GM12878 (cell line): ENCODE data around the gene SOX5. TPM values are rescaled to one million over a fixed set of nuclear protein-coding genes. Genes with fewer than 3 reads are reported as not detected.

Experiments used
- BCL3 ChIP-seq: IDR thresholded peaks from 2 replicates; pipeline ENCODE4 v1.6.1; 2011; ENCODE audit warnings: borderline replicate concordance, low read depth, mild to moderate bottlenecking, moderate library complexity, low read length; ENCODE audit not compliant: insufficient read depth, poor library complexity, severe bottlenecking
- BRCA1 ChIP-seq: IDR thresholded peaks from 2 replicates; pipeline ENCODE4 v1.6.1; 2011; ENCODE audit warnings: low read depth, low read length, improper control_type of control experiment
- CEBPB ChIP-seq, 2 experiments: fragments of 150-350 bp in 1 of 2; IDR thresholded peaks; 2 replicates each; pipeline ENCODE4 v1.6.1; 2012 to 2014; ENCODE audit warnings: low read depth in 2 of 2, low read length in 2 of 2, borderline replicate concordance in 1 of 2, inconsistent platforms in 1 of 2
- CREM ChIP-seq: IDR thresholded peaks from 2 replicates; pipeline ENCODE4 v1.6.1; 2014; ENCODE audit warnings: antibody characterized with exemption, low read depth
- EGR1 ChIP-seq, 2 experiments: IDR thresholded peaks; 1 replicate in 1 of 2; 2 replicates in 1 of 2; pipeline ENCODE4 v1.6.1; 2011 to 2012; ENCODE audit warnings: low read depth in 2 of 2, low read length in 2 of 2, borderline replicate concordance in 1 of 2, mild to moderate bottlenecking in 1 of 2, moderate library complexity in 1 of 2
- IKZF1 ChIP-seq: fragments of 450-650 bp; conservative IDR thresholded peaks from 2 replicates; pipeline ENCODE4 v1.6.1; 2017; ENCODE audit warnings: antibody characterized with exemption, mild to moderate bottlenecking
- KLF5 ChIP-seq: fragments of 450-650 bp; IDR thresholded peaks from 2 replicates; pipeline ENCODE4 v1.6.1; 2014; ENCODE audit warnings: mild to moderate bottlenecking; ENCODE audit not compliant: partially characterized antibody
- MAX ChIP-seq: IDR thresholded peaks from 2 replicates; pipeline ENCODE4 v1.6.1; 2012; ENCODE audit warnings: low read depth, low read length, improper control_type of control experiment
- RELB ChIP-seq: fragments of 450-650 bp; IDR thresholded peaks from 2 replicates; pipeline ENCODE4 v1.6.1; 2017; ENCODE audit warnings: low read depth, mild to moderate bottlenecking, moderate library complexity
- RUNX3 ChIP-seq: IDR thresholded peaks from 2 replicates; pipeline ENCODE4 v1.6.1; 2012; ENCODE audit warnings: low read length, inconsistent platforms
- SKIL ChIP-seq: fragments of 450-650 bp; IDR thresholded peaks from 2 replicates; pipeline ENCODE4 v1.6.1; 2017; ENCODE audit warnings: mild to moderate bottlenecking, low read depth, inconsistent platforms; ENCODE audit not compliant: poor library complexity, severe bottlenecking
- polyA plus RNA-seq, 11 experiments: library from polyadenylated mRNA; depleted of rRNA in 4 of 11; unstranded in 6 of 11; stranded (reverse) in 5 of 11; fragments of >200 nt; fragmentation: Nextera tagmentation in 4 of 11; fragmentation: Illumina TruSeq in 1 of 11; extraction: Ambion mirVana in 4 of 11; extraction: Trizol in 1 of 11; gene quantifications; 1 replicate in 1 of 11; 2 replicates in 10 of 11; pipeline versions ENCODE4 v1.2.1 to v1.2.3, GENCODE V29; 2011 to 2016; ENCODE audit warnings: inconsistent platforms in 2 of 11, missing spikeins in 2 of 11, low read depth in 1 of 11
- total RNA-seq, 4 experiments: library from RNA; depleted of rRNA in 3 of 4; stranded (reverse); fragments of >200 nt in 3 of 4; fragmentation: Illumina TruSeq in 1 of 4; extraction: Trizol in 1 of 4; gene quantifications; 2 replicates each; pipeline versions ENCODE4 v1.2.1 to v1.2.3, GENCODE V29; 2013 to 2021

The SOX5 gene
- total and polyA plus RNA-seq, 10 of the 15 experiments (the other 5 are each of a cell fraction or from before 2014, with no cell fraction given): 0.08 to 1.0 (median 0.24) TPM

- TF ChIP-seq BCL3 (no peak), RUNX3 (0 out of 2 replicates have a peak, but pooled peaks have one; percentile 11), RELB (peak; percentile 22; the same call in 1 of the 2 replicates), IKZF1 (0 out of 2 replicates have a peak, but pooled peaks have one; percentile 37), CREM (no peak), MAX (no peak), EGR1 (IDR thresholded peaks at IDR 0.05; ENCODE audit: borderline replicate concordance in 1 of 2, low read depth in 2 of 2, low read length in 2 of 2) (no peak), BRCA1 (no peak), CEBPB (IDR thresholded peaks at IDR 0.05; ENCODE audit: borderline replicate concordance in 1 of 2, low read depth in 2 of 2, low read length in 2 of 2) (no peak), SKIL (no peak), KLF5 (no peak)
Observed at GRCh38 chr12:23536293-23536692, 413.2 kb downstream of the SOX5 start (continued).
